Erythroblast (primary cell): Measurements from ENCODE around the gene MACROD2.

Source experiments
- GATA1 ChIP-seq: IDR thresholded peaks from 2 replicates; pipeline ENCODE4 v1.6.1; 2011; ENCODE audit warnings: low read depth, mild to moderate bottlenecking, control low read depth, low read length, moderate library complexity
- POLR2A ChIP-seq: IDR thresholded peaks from 2 replicates; pipeline ENCODE4 v1.6.1; 2011; ENCODE audit warnings: mild to moderate bottlenecking, low read length

DNA sequence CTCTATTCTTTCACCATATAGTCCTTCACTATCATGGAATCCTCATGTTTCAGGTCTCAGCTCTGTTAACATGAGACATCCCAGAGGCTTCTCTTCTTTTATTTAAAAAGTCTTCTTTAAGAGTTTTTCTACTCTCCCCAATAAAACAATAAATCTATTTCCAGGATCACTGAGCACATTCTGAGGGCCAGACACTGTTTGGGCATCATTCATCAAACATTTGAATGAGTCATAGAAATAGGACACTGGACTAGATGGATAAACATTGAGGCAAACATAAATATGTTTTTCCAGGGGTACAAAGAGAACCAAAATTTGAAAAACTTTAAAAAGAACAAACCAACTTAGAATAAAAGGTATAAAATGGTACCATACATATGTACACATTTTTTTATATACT lies 2023.6 kb downstream of the MACROD2 start:
- TF ChIP-seq POLR2A: no peak
- TF ChIP-seq GATA1: no peak
